IPS-18a (cell line): Measurements from ENCODE around the gene GNG13.

Source experiments
- H3K27ac ChIP-seq: one replicate; pipeline ENCODE4 v1.5.1; 2013; ENCODE audit warnings: low read length
- H3K27me3 ChIP-seq: one replicate; pipeline ENCODE4 v1.6.1; 2013; ENCODE audit warnings: mild to moderate bottlenecking, low read length; ENCODE audit not compliant: control insufficient read depth, insufficient read depth
- H3K36me3 ChIP-seq: one replicate; pipeline ENCODE4 v1.6.1; 2013; ENCODE audit warnings: low read depth, low read length; ENCODE audit not compliant: control insufficient read depth
- H3K4me1 ChIP-seq: one replicate; pipeline ENCODE4 v1.6.1; 2013; ENCODE audit warnings: low read depth, low read length; ENCODE audit not compliant: control insufficient read depth
- H3K4me3 ChIP-seq: one replicate; pipeline ENCODE4 v1.5.1; 2013; ENCODE audit warnings: low read length
- H3K9ac ChIP-seq: one replicate; pipeline ENCODE4 v1.6.1; 2013; ENCODE audit warnings: mild to moderate bottlenecking, low read length, moderate library complexity
- H3K9me3 ChIP-seq: one replicate; pipeline ENCODE4 v1.6.1; 2013; ENCODE audit warnings: low read depth, low read length; ENCODE audit not compliant: control insufficient read depth

The GNG13 gene

GRCh38 chr16:768428-768827 lies 32.1 kb downstream of the GNG13 start:
- H3K9ac ChIP-seq: no peak overlapping the region
- no peaks in the 10 kb centered on the region for H3K36me3 ChIP-seq
- no peak overlapping the region for H3K27ac ChIP-seq
- no peaks in the 10 kb centered on the region for H3K9me3 ChIP-seq
- no peaks in the 10 kb centered on the region for H3K4me1 ChIP-seq
- H3K27me3 ChIP-seq: no peaks in the 10 kb centered on the region
- no peak overlapping the region for H3K4me3 ChIP-seq

GRCh38 chr16:767743-768235 lies 32.7 kb downstream of the GNG13 start:
- H3K27ac ChIP-seq: no peak overlapping the region
- no peaks in the 10 kb centered on the region for H3K9me3 ChIP-seq
- H3K36me3 ChIP-seq: no peaks in the 10 kb centered on the region
- H3K4me3 ChIP-seq: no peak overlapping the region
- no peaks in the 10 kb centered on the region for H3K4me1 ChIP-seq
- no peak overlapping the region for H3K9ac ChIP-seq
- no peaks in the 10 kb centered on the region for H3K27me3 ChIP-seq

GRCh38 chr16:766820-767640 lies 33.5 kb downstream of the GNG13 start:
- Histone ChIP-seq H3K27me3 (no peaks in the 10 kb centered on the region), H3K9ac (no peak overlapping the region), H3K27ac (no peak overlapping the region), H3K9me3 (no peaks in the 10 kb centered on the region), H3K36me3 (no peaks in the 10 kb centered on the region), H3K4me3 (no peak overlapping the region), H3K4me1 (no peaks in the 10 kb centered on the region)

- no peak overlapping the region for H3K9ac ChIP-seq
- H3K27me3 ChIP-seq: no peaks in the 10 kb centered on the region
- no peak overlapping the region for H3K27ac ChIP-seq
- no peak overlapping the region for H3K4me3 ChIP-seq
- H3K4me1 ChIP-seq: no peaks in the 10 kb centered on the region
- no peaks in the 10 kb centered on the region for H3K36me3 ChIP-seq
- no peaks in the 10 kb centered on the region for H3K9me3 ChIP-seq
Measured at GRCh38 chr16:766008-766819, 34.3 kb downstream of the GNG13 start.

- no peaks in the 10 kb centered on the region for H3K36me3 ChIP-seq
- no peaks in the 10 kb centered on the region for H3K9me3 ChIP-seq
- no peaks in the 10 kb centered on the region for H3K27me3 ChIP-seq
- no peak overlapping the region for H3K27ac ChIP-seq
- no peak overlapping the region for H3K4me3 ChIP-seq
- no peak overlapping the region for H3K9ac ChIP-seq
- H3K4me1 ChIP-seq: no peaks in the 10 kb centered on the region
Measured at GRCh38 chr16:765488-765865, 35.1 kb downstream of the GNG13 start.

GRCh38 chr16:764848-765487 lies 35.6 kb downstream of the GNG13 start:
- Histone ChIP-seq H3K4me1 (no peaks in the 10 kb centered on the region), H3K27ac (no peak overlapping the region), H3K27me3 (no peaks in the 10 kb centered on the region), H3K4me3 (no peak overlapping the region), H3K9ac (no peak overlapping the region), H3K9me3 (no peaks in the 10 kb centered on the region), H3K36me3 (no peaks in the 10 kb centered on the region)

GRCh38 chr16:764184-764750 lies 36.3 kb downstream of the GNG13 start:
- Histone ChIP-seq H3K27me3 (no peaks in the 10 kb centered on the region), H3K36me3 (no peaks in the 10 kb centered on the region), H3K9ac (no peak overlapping the region), H3K4me3 (no peak overlapping the region), H3K4me1 (no peaks in the 10 kb centered on the region), H3K27ac (no peak overlapping the region), H3K9me3 (no peaks in the 10 kb centered on the region)

GRCh38 chr16:763369-764183 lies 37.0 kb downstream of the GNG13 start:
- H3K27ac ChIP-seq: no peak overlapping the region
- H3K9me3 ChIP-seq: no peaks in the 10 kb centered on the region

GRCh38 chr16:762595-763268 lies 37.8 kb downstream of the GNG13 start:
- Histone ChIP-seq H3K4me3 (no peak overlapping the region), H3K4me1 (no peaks in the 10 kb centered on the region), H3K9ac (no peak overlapping the region), H3K36me3 (no peaks in the 10 kb centered on the region), H3K27me3 (no peaks in the 10 kb centered on the region), H3K9me3 (no peaks in the 10 kb centered on the region), H3K27ac (no peak overlapping the region)

More at GRCh38 chr16:763369-764183, 37.0 kb downstream of the GNG13 start:
- Histone ChIP-seq H3K4me3 (no peak overlapping the region), H3K9ac (no peak overlapping the region), H3K36me3 (no peaks in the 10 kb centered on the region), H3K27me3 (no peaks in the 10 kb centered on the region), H3K4me1 (no peaks in the 10 kb centered on the region)

- Histone ChIP-seq H3K27ac (no peak overlapping the region), H3K27me3 (no peaks in the 10 kb centered on the region), H3K36me3 (no peaks in the 10 kb centered on the region), H3K9me3 (no peaks in the 10 kb centered on the region), H3K4me1 (no peaks in the 10 kb centered on the region), H3K4me3 (no peak overlapping the region), H3K9ac (no peak overlapping the region)
Measured at GRCh38 chr16:761625-762513, 38.7 kb downstream of the GNG13 start.
